ENCODE measurements around the gene SPRY4. TPM values are rescaled to one million over a fixed set of nuclear protein-coding genes. Genes with fewer than 3 reads are reported as not detected.
A peak's percentile ranks its signal among the peaks of the same experiment; 100 is the strongest.

The SPRY4 gene
- total RNA-seq, 2 donors from 2014 or later: 70.2 to 164 TPM

DNA sequence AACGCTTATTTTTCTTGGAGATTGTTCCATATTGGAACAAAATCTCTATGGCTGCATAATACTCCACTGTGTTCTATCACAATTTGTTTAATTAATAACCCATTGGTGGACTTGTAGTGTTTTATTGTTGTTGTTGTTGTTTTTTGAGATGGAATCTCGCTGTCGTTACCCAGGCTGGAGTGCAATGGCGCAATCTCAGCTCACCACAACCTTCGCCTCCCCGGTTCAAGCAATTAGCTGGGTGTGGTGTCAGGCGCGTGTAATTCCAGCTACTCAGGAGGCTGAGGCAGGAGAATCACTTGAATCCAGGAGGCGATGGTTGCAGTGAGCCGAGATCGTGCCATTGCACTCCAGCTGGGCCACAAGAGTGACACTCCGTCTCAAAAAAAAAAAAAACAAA lies 38.7 kb downstream of the SPRY4 start:
- H3K27me3 Mint-ChIP-seq (ENCODE audit: insufficient read depth): no peaks in the 10 kb centered on the region
- no peak overlapping the region for H3K9ac ChIP-seq (ENCODE audit: extremely low read depth, low read length, poor library complexity, severe bottlenecking)
- H3K9me3 Mint-ChIP-seq: no peaks in the 10 kb centered on the region
- peaks cover 62% of the 10 kb centered on the region for H3K4me1 Mint-ChIP-seq
- H3K9me3 ChIP-seq (ENCODE audit: control insufficient read depth, low read length): no peaks in the 10 kb centered on the region
- TF ChIP-seq, protein P1, sequence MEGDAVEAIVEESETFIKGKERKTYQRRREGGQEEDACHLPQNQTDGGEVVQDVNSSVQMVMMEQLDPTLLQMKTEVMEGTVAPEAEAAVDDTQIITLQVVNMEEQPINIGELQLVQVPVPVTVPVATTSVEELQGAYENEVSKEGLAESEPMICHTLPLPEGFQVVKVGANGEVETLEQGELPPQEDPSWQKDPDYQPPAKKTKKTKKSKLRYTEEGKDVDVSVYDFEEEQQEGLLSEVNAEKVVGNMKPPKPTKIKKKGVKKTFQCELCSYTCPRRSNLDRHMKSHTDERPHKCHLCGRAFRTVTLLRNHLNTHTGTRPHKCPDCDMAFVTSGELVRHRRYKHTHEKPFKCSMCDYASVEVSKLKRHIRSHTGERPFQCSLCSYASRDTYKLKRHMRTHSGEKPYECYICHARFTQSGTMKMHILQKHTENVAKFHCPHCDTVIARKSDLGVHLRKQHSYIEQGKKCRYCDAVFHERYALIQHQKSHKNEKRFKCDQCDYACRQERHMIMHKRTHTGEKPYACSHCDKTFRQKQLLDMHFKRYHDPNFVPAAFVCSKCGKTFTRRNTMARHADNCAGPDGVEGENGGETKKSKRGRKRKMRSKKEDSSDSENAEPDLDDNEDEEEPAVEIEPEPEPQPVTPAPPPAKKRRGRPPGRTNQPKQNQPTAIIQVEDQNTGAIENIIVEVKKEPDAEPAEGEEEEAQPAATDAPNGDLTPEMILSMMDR (conservative IDR thresholded peaks at IDR 0.05): no peak
- peaks cover 37% of the 10 kb centered on the region for H3K36me3 Mint-ChIP-seq (ENCODE audit: low read depth)
- no peak overlapping the region for H3K27ac ChIP-seq (ENCODE audit: low read depth, low read length)
- H3K4me1 ChIP-seq (ENCODE audit: control insufficient read depth, insufficient read depth, low read length): peaks cover 11% of the 10 kb centered on the region
- no peak overlapping the region for H3K4me3 ChIP-seq (ENCODE audit: low read length)
- no peak overlapping the region for H3K4me3 Mint-ChIP-seq
- H3K36me3 ChIP-seq (ENCODE audit: control insufficient read depth, insufficient read depth, low read length): no peaks in the 10 kb centered on the region
- no peak for DNase-seq
- WGBS, 2 experiments (ENCODE audit: insufficient coverage in 1 of 2, insufficient read length in 1 of 2): 95 to 97% methylated on average over 9 to 12 of the region's 12 CpGs
- peak overlapping the region; percentile 35 for H3K27ac Mint-ChIP-seq
- no peaks in the 10 kb centered on the region for H3K27me3 ChIP-seq (ENCODE audit: control insufficient read depth, insufficient read depth, low read length, poor library complexity, severe bottlenecking)

DNA sequence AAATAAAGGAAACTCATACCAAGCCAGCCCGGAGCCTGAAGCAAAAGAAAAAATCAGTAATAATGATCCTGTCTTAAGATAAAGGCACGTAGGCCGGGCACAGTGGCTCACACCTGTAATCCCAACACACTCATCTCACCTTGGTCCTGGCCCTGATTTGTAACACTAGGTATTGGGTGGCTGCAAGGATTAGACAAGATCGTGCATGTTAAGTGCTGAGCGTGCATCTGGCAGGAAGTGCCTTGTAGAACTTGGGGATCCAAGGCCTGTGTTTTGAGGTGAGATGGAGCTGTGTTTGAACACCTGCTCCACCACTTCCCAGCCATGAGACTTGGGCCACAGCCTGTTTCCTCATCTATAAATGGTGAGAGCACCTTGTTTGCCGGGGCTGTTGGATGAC lies 41.5 kb downstream of the SPRY4 start:
- H3K4me1 Mint-ChIP-seq: peaks cover 61% of the 10 kb centered on the region
- Histone ChIP-seq H3K27ac (ENCODE audit: low read depth, low read length) (no peak overlapping the region), H3K36me3 (ENCODE audit: control insufficient read depth, insufficient read depth, low read length) (no peaks in the 10 kb centered on the region), H3K4me3 (ENCODE audit: low read length) (no peak overlapping the region), H3K27me3 (ENCODE audit: control insufficient read depth, insufficient read depth, low read length, poor library complexity, severe bottlenecking) (no peaks in the 10 kb centered on the region), H3K4me1 (ENCODE audit: control insufficient read depth, insufficient read depth, low read length) (peaks cover 9% of the 10 kb centered on the region), H3K9ac (ENCODE audit: extremely low read depth, low read length, poor library complexity, severe bottlenecking) (no peak overlapping the region), H3K9me3 (ENCODE audit: control insufficient read depth, low read length) (no peaks in the 10 kb centered on the region)
- H3K4me3 Mint-ChIP-seq: no peak overlapping the region
- TF ChIP-seq, protein P1 (conservative IDR thresholded peaks at IDR 0.05): no peak
- no peak for DNase-seq
- no peaks in the 10 kb centered on the region for H3K27me3 Mint-ChIP-seq (ENCODE audit: insufficient read depth)
- peak overlapping the region; percentile 60 for H3K27ac Mint-ChIP-seq
- H3K36me3 Mint-ChIP-seq (ENCODE audit: low read depth): peaks cover 27% of the 10 kb centered on the region
- no peaks in the 10 kb centered on the region for H3K9me3 Mint-ChIP-seq
- WGBS, 2 experiments (ENCODE audit: insufficient coverage in 1 of 2, insufficient read length in 1 of 2): 96 to 99% methylated on average over 4 to 6 of the region's 6 CpGs

DNA sequence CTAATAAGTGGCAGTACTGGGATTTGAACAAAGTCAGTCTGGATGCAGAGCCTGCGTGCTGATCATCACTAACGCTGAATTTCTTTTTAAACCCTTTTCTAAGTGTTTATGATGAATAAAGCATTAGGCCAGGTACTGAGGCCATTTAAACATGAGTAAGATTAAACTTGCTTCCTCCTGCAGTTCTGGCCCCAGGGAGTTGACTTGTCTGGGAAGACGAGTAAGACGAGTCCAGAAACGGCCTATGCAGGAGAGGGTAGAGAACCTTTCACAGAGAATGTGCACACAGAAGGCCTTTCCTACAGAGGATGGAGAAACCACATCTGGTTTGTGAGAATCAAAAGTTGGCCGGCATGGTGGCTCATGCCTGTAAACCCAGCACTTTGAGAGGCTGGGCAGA lies 42.9 kb downstream of the SPRY4 start:
- no peak overlapping the region for H3K4me3 ChIP-seq (ENCODE audit: low read length)
- H3K4me3 Mint-ChIP-seq: no peak overlapping the region
- H3K4me1 Mint-ChIP-seq: peaks cover 54% of the 10 kb centered on the region
- no peaks in the 10 kb centered on the region for H3K27me3 Mint-ChIP-seq (ENCODE audit: insufficient read depth)
- no peaks in the 10 kb centered on the region for H3K36me3 ChIP-seq (ENCODE audit: control insufficient read depth, insufficient read depth, low read length)
- peak overlapping the region; percentile 98 for H3K27ac Mint-ChIP-seq
- H3K9me3 Mint-ChIP-seq: no peaks in the 10 kb centered on the region
- H3K9me3 ChIP-seq (ENCODE audit: control insufficient read depth, low read length): no peaks in the 10 kb centered on the region
- H3K4me1 ChIP-seq (ENCODE audit: control insufficient read depth, insufficient read depth, low read length): peaks cover 9% of the 10 kb centered on the region
- 90 to 95% methylated on average over 6 of the region's 6 CpGs for WGBS, 2 experiments (ENCODE audit: insufficient coverage in 1 of 2, insufficient read length in 1 of 2)
- H3K27me3 ChIP-seq (ENCODE audit: control insufficient read depth, insufficient read depth, low read length, poor library complexity, severe bottlenecking): no peaks in the 10 kb centered on the region
- DNase-seq: no peak
- no peak overlapping the region for H3K9ac ChIP-seq (ENCODE audit: extremely low read depth, low read length, poor library complexity, severe bottlenecking)
- H3K36me3 Mint-ChIP-seq (ENCODE audit: low read depth): peaks cover 18% of the 10 kb centered on the region
- H3K27ac ChIP-seq (ENCODE audit: low read depth, low read length): no peak overlapping the region
- TF ChIP-seq, protein P1 (conservative IDR thresholded peaks at IDR 0.05): no peak
